H9 (cell line): Measurements from ENCODE around the gene ZNHIT2. TPM values are rescaled to one million over a fixed set of nuclear protein-coding genes. Genes with fewer than 3 reads are reported as not detected.

Experiments used
- DNase-seq: peaks from one replicate; pipeline ENCODE4 v3.0.0-alpha.2; 2017
- H2AFZ ChIP-seq: one replicate; pipeline ENCODE4 v1.6.1; 2013; ENCODE audit warnings: mild to moderate bottlenecking, low read length, control low read depth, moderate library complexity
- H2AK5ac ChIP-seq: 2 replicates; pipeline ENCODE4 v1.6.1; 2013; ENCODE audit warnings: low read length, control low read depth, mixed read lengths; ENCODE audit not compliant: insufficient read length
- H2BK120ac ChIP-seq: one replicate; pipeline ENCODE4 v1.6.1; 2013; ENCODE audit warnings: low read depth, mild to moderate bottlenecking, low read length, control low read depth, inconsistent platforms; ENCODE audit not compliant: poor library complexity, severe bottlenecking
- H2BK12ac ChIP-seq: 2 replicates; pipeline ENCODE4 v1.6.1; 2013; ENCODE audit warnings: low read length, control low read depth, mixed read lengths, low read depth; ENCODE audit not compliant: insufficient read length
- H2BK15ac ChIP-seq: 2 replicates; pipeline ENCODE4 v1.6.1; 2013; ENCODE audit warnings: low read depth, low read length, control low read depth
- H2BK20ac ChIP-seq: one replicate; pipeline ENCODE4 v1.6.1; 2013; ENCODE audit warnings: low read depth, mild to moderate bottlenecking, low read length, control low read depth, inconsistent platforms; ENCODE audit not compliant: poor library complexity, severe bottlenecking
- H2BK5ac ChIP-seq: 2 replicates; pipeline ENCODE4 v1.6.1; 2013; ENCODE audit warnings: low read length, control low read depth, mixed read lengths; ENCODE audit not compliant: insufficient read length
- H3K14ac ChIP-seq: 2 replicates; pipeline ENCODE4 v1.6.1; 2013; ENCODE audit warnings: low read length, control low read depth; ENCODE audit not compliant: insufficient read depth
- H3K18ac ChIP-seq: 2 replicates; pipeline ENCODE4 v1.6.1; 2013; ENCODE audit warnings: low read depth, mild to moderate bottlenecking, mixed read lengths, low read length, control low read depth; ENCODE audit not compliant: insufficient read length
- H3K23ac ChIP-seq: 2 replicates; pipeline ENCODE4 v1.6.1; 2013; ENCODE audit warnings: low read length, control low read depth, mixed read lengths, low read depth; ENCODE audit not compliant: insufficient read length
- H3K23me2 ChIP-seq: 2 replicates; pipeline ENCODE4 v1.6.1; 2013; ENCODE audit warnings: low read depth, mild to moderate bottlenecking, mixed read lengths, low read length, control low read depth; ENCODE audit not compliant: insufficient read length, poor library complexity, severe bottlenecking
- H3K27ac ChIP-seq: 2 replicates; pipeline ENCODE4 v1.5.1; 2013; ENCODE audit warnings: low read length, control low read depth, mixed read lengths, low read depth; ENCODE audit not compliant: insufficient read length
- H3K27me3 ChIP-seq: 2 replicates; pipeline ENCODE4 v1.6.1; 2013; ENCODE audit warnings: low read length, control low read depth, inconsistent platforms; ENCODE audit not compliant: insufficient read depth
- H3K4ac ChIP-seq: 2 replicates; pipeline ENCODE4 v1.6.1; 2013; ENCODE audit warnings: low read depth, mild to moderate bottlenecking, control low read depth, inconsistent platforms, low read length, moderate library complexity
- H3K4me1 ChIP-seq: 2 replicates; pipeline ENCODE4 v1.6.1; 2013; ENCODE audit warnings: low read length, control low read depth, inconsistent platforms; ENCODE audit not compliant: insufficient read depth
- H3K4me2 ChIP-seq: 2 replicates; pipeline ENCODE4 v1.6.1; 2013; ENCODE audit warnings: low read length, control low read depth, mixed read lengths; ENCODE audit not compliant: insufficient read length, insufficient read depth
- H3K56ac ChIP-seq: 2 replicates; pipeline ENCODE4 v1.6.1; 2013; ENCODE audit warnings: low read depth, mild to moderate bottlenecking, mixed read lengths, low read length, control low read depth; ENCODE audit not compliant: insufficient read length
- H3K79me1 ChIP-seq: 2 replicates; pipeline ENCODE4 v1.6.1; 2013; ENCODE audit warnings: low read depth, mild to moderate bottlenecking, moderate library complexity, low read length, control low read depth, inconsistent platforms; ENCODE audit not compliant: insufficient read depth, poor library complexity, severe bottlenecking
- H3K79me2 ChIP-seq: 2 replicates; pipeline ENCODE4 v1.6.1; 2013; ENCODE audit warnings: low read length, control low read depth, inconsistent platforms; ENCODE audit not compliant: insufficient read depth
- H3K9ac ChIP-seq: 2 replicates; pipeline ENCODE4 v1.6.1; 2013; ENCODE audit warnings: low read length, control low read depth, mixed read lengths; ENCODE audit not compliant: insufficient read length; ENCODE audit errors: extremely low read depth
- H3K9me3 ChIP-seq: one replicate; pipeline ENCODE4 v1.6.1; 2013; ENCODE audit warnings: low read depth, low read length, inconsistent platforms; ENCODE audit not compliant: control insufficient read depth
- H3T11ph ChIP-seq: one replicate; pipeline ENCODE4 v1.6.1; 2013; ENCODE audit warnings: mild to moderate bottlenecking, low read length, control low read depth, inconsistent platforms
- H4K20me1 ChIP-seq: one replicate; pipeline ENCODE4 v1.6.1; 2013; ENCODE audit not compliant: control insufficient read depth, insufficient read length, insufficient read depth
- H4K5ac ChIP-seq: 2 replicates; pipeline ENCODE4 v1.6.1; 2013; ENCODE audit warnings: low read depth, mild to moderate bottlenecking, mixed read lengths, low read length, control low read depth; ENCODE audit not compliant: insufficient read length
- H4K8ac ChIP-seq: replicated peaks from 2 replicates; pipeline ENCODE4 v1.6.1; 2013; ENCODE audit warnings: low read length, control low read depth, mixed read lengths, low read depth; ENCODE audit not compliant: insufficient read length
- H4K91ac ChIP-seq: 2 replicates; pipeline ENCODE4 v1.6.1; 2013; ENCODE audit warnings: low read depth, mild to moderate bottlenecking, moderate library complexity, mixed read lengths, low read length, control low read depth; ENCODE audit not compliant: insufficient read length
- H3K27ac Mint-ChIP-seq, 3 experiments: 2 replicates in 2 of 3; 3 replicates in 1 of 3; pipeline ENCODE4 v1.8.0; 2020 to 2021; ENCODE audit warnings: mixed read lengths in 3 of 3, mild to moderate bottlenecking in 1 of 3, moderate library complexity in 1 of 3
- H3K27me3 Mint-ChIP-seq: 2 replicates; pipeline ENCODE4 v1.8.0; 2021; ENCODE audit warnings: low read depth, mild to moderate bottlenecking, moderate library complexity, mixed read lengths
- H3K36me3 Mint-ChIP-seq, 3 experiments: 2 replicates in 2 of 3; 3 replicates in 1 of 3; pipeline ENCODE4 v1.8.0; 2020 to 2021; ENCODE audit warnings: low read depth in 3 of 3, mixed read lengths in 3 of 3; ENCODE audit not compliant: insufficient read depth in 1 of 3
- H3K4me1 Mint-ChIP-seq, 2 experiments: 2 replicates each; pipeline ENCODE4 v1.8.0; 2020; ENCODE audit warnings: mixed read lengths in 2 of 2
- H3K4me3 Mint-ChIP-seq, 2 experiments: 2 replicates in 1 of 2; 3 replicates in 1 of 2; pipeline ENCODE4 v1.8.0; 2020 to 2021; ENCODE audit warnings: mild to moderate bottlenecking in 2 of 2, mixed read lengths in 2 of 2, moderate library complexity in 1 of 2
- H3K9me3 Mint-ChIP-seq, 2 experiments: 2 replicates in 1 of 2; 3 replicates in 1 of 2; pipeline ENCODE4 v1.8.0; 2020; ENCODE audit warnings: mild to moderate bottlenecking in 2 of 2, mixed read lengths in 2 of 2, moderate library complexity in 1 of 2
- CTCF ChIP-seq: fragments of 200-600 bp; sonication (generic); conservative IDR thresholded peaks from 3 replicates; pipeline ENCODE4 v1.8.0; 2021; ENCODE audit warnings: antibody characterized with exemption, mild to moderate bottlenecking
- WGBS: extraction: QIAGEN DNeasy Blood & Tissue Kit; methylation state at CpG from one replicate; pipeline ENCODE4 v1.1.7; 2013; ENCODE audit warnings: missing lambda C conversion rate, low lambda C conversion rate, mixed read lengths; ENCODE audit not compliant: insufficient read length; ENCODE audit errors: extremely low coverage; 5-methylcytosine and 5-hydroxymethylcytosine counted together
- total RNA-seq: library from RNA; stranded (reverse); gene quantifications from 2 replicates; pipeline ENCODE4 v1.2.1, GENCODE V29; 2021

The ZNHIT2 gene
- total RNA-seq, 1 experiment from 2014 or later: 18.3 TPM

GRCh38 chr11:65133724-65134123, 16.2 kb upstream of the ZNHIT2 start:
- Histone ChIP-seq H3K4me1 (no peaks in the 10 kb centered on the region), H2BK15ac (no peak overlapping the region), H3K18ac (no peak overlapping the region), H2BK5ac (no peak overlapping the region), H3K56ac (no peak overlapping the region), H3K27ac (no peak overlapping the region), H3K4me2 (peak overlapping the region; percentile 58), H2AK5ac (no peak overlapping the region), H3K14ac (no peak overlapping the region), H4K5ac (no peak overlapping the region), H3K23ac (no peak overlapping the region), H2BK12ac (no peak overlapping the region), H2BK20ac (no peak overlapping the region), H3K4ac (no peak overlapping the region), H2AFZ (no peak overlapping the region), H3K9ac (peak overlapping the region; percentile 96), H4K8ac (no peak overlapping the region), H2BK120ac (no peak overlapping the region), H3T11ph (no peak overlapping the region), H3K79me2 (no peaks in the 10 kb centered on the region), H3K23me2 (peaks cover 14% of the 10 kb centered on the region), H4K20me1 (no peaks in the 10 kb centered on the region), H3K9me3 (no peaks in the 10 kb centered on the region), H3K27me3 (no peaks in the 10 kb centered on the region), H4K91ac (no peak overlapping the region), H3K79me1 (no peaks in the 10 kb centered on the region)
- Mint-ChIP-seq H3K27me3 (no peaks in the 10 kb centered on the region), H3K9me3 (no peaks in the 10 kb centered on the region; a peak in 1 of 5 replicates), H3K4me3 (peak overlapping the region; percentile 93 to 95), H3K27ac (peak overlapping the region; percentile 100; a peak in 6 of 7 replicates), H3K36me3 (peaks cover 5 to 31% (median 26%) of the 10 kb centered on the region in 3 experiments; a peak in 6 of 7 replicates), H3K4me1 (peaks cover 19 to 23% of the 10 kb centered on the region in 2 experiments)
- no CpG with 5 or more reads among the region's 20 CpGs for WGBS
- no peak for DNase-seq
- TF ChIP-seq CTCF: no peak
